ENCODE data around the gene CTNNA3.

- TF ChIP-seq POLR2A (IDR thresholded peaks at IDR 0.05; ENCODE audit: low read depth, low read length), result no peak
- no peak for TF ChIP-seq EZH2 (IDR thresholded peaks at IDR 0.05; ENCODE audit: borderline replicate concordance, low read depth, low read length, severe bottlenecking)
- no peak for TF ChIP-seq CTCF (IDR thresholded peaks at IDR 0.05; ENCODE audit: extremely low read depth in 1 of 2, insufficient read depth in 1 of 2, low read depth in 1 of 2, low read length in 2 of 2)
- no peak for TF ChIP-seq POLR2AphosphoS5 (IDR thresholded peaks at IDR 0.05; ENCODE audit: insufficient read depth, low read depth, low read length)
- TF ChIP-seq FOS (IDR thresholded peaks at IDR 0.05; ENCODE audit: borderline replicate concordance, insufficient read depth, low read length), result no peak
- TF ChIP-seq JUN (IDR thresholded peaks at IDR 0.05; ENCODE audit: borderline replicate concordance, insufficient read depth, insufficient read length, low read depth), result no peak
- TF ChIP-seq MAX (IDR thresholded peaks at IDR 0.05; ENCODE audit: insufficient read depth, insufficient read length), result no peak
- TF ChIP-seq GATA2 (IDR thresholded peaks at IDR 0.05; ENCODE audit: insufficient read depth, insufficient read length, low read depth, low read length), result no peak
- no peak for TF ChIP-seq MYC (IDR thresholded peaks at IDR 0.05; ENCODE audit: low read depth, low read length)
These were observed 814.2 kb downstream of the CTNNA3 start for GRCh38 chr10:66881814-66882213.
